GM12878 (cell line): ENCODE results near the gene STRN4. TPM values are rescaled to one million over a fixed set of nuclear protein-coding genes. Genes with fewer than 3 reads are reported as not detected.

ENCODE experiments used
- ASH2L ChIP-seq: fragments of 300-600, 200-600 bp; sonication (generic); IDR thresholded peaks from 2 replicates; pipeline ENCODE4 v1.6.1; 2017; ENCODE audit warnings: low read depth, mild to moderate bottlenecking, borderline replicate concordance
- BACH1 ChIP-seq: fragments of 450-650 bp; IDR thresholded peaks from 2 replicates; pipeline ENCODE4 v1.6.1; 2017; ENCODE audit warnings: mild to moderate bottlenecking, borderline replicate concordance
- CREM ChIP-seq: IDR thresholded peaks from 2 replicates; pipeline ENCODE4 v1.6.1; 2014; ENCODE audit warnings: antibody characterized with exemption, low read depth
- DPF2 ChIP-seq: fragments of 450-650 bp; IDR thresholded peaks from 2 replicates; pipeline ENCODE4 v1.6.1; 2017; ENCODE audit warnings: mild to moderate bottlenecking
- EGR1 ChIP-seq, 2 experiments: IDR thresholded peaks; 1 replicate in 1 of 2; 2 replicates in 1 of 2; pipeline ENCODE4 v1.6.1; 2011 to 2012; ENCODE audit warnings: low read depth in 2 of 2, low read length in 2 of 2, borderline replicate concordance in 1 of 2, mild to moderate bottlenecking in 1 of 2, moderate library complexity in 1 of 2
- GATAD2B ChIP-seq: fragments of 450-650 bp; conservative IDR thresholded peaks from 2 replicates; pipeline ENCODE4 v1.6.1; 2017; ENCODE audit warnings: low read depth, mild to moderate bottlenecking, moderate library complexity
- NR2F1 ChIP-seq: fragments of 450-650 bp; conservative IDR thresholded peaks from 2 replicates; pipeline ENCODE4 v1.6.1; 2017; ENCODE audit warnings: mild to moderate bottlenecking
- SP1 ChIP-seq: IDR thresholded peaks from one replicate; pipeline ENCODE4 v1.6.1; 2011; ENCODE audit warnings: low read depth, low read length
- ZNF384 ChIP-seq: IDR thresholded peaks from 2 replicates; pipeline ENCODE4 v1.6.1; 2012; ENCODE audit warnings: low read depth, mild to moderate bottlenecking, low read length, improper control_type of control experiment, borderline replicate concordance
- polyA plus RNA-seq, 11 experiments: library from polyadenylated mRNA; depleted of rRNA in 4 of 11; unstranded in 6 of 11; stranded (reverse) in 5 of 11; fragments of >200 nt; fragmentation: Nextera tagmentation in 4 of 11; fragmentation: Illumina TruSeq in 1 of 11; extraction: Ambion mirVana in 4 of 11; extraction: Trizol in 1 of 11; gene quantifications; 1 replicate in 1 of 11; 2 replicates in 10 of 11; pipeline versions ENCODE4 v1.2.1 to v1.2.3, GENCODE V29; 2011 to 2016; ENCODE audit warnings: inconsistent platforms in 2 of 11, missing spikeins in 2 of 11, low read depth in 1 of 11
- total RNA-seq, 4 experiments: library from RNA; depleted of rRNA in 3 of 4; stranded (reverse); fragments of >200 nt in 3 of 4; fragmentation: Illumina TruSeq in 1 of 4; extraction: Trizol in 1 of 4; gene quantifications; 2 replicates each; pipeline versions ENCODE4 v1.2.1 to v1.2.3, GENCODE V29; 2013 to 2021
- TF ChIP-seq, protein P1 (sequence below): fragments of 450-650 bp; IDR thresholded peaks from 2 replicates; pipeline ENCODE4 v1.6.1; 2018; ENCODE audit warnings: mild to moderate bottlenecking, low read depth, moderate library complexity; ENCODE audit not compliant: partially characterized antibody
- TF ChIP-seq, protein P2 (sequence below): fragments of 150-350 bp; IDR thresholded peaks from 2 replicates; pipeline ENCODE4 v1.6.1; 2016; ENCODE audit warnings: low read depth, low read length
- TF ChIP-seq, protein P3 (sequence below): IDR thresholded peaks from 2 replicates; pipeline ENCODE4 v1.6.1; 2011; ENCODE audit warnings: borderline replicate concordance, low read depth, mild to moderate bottlenecking, moderate library complexity, mixed read lengths, low read length; ENCODE audit not compliant: insufficient read depth; ENCODE audit errors: extremely low read length
- TF ChIP-seq, protein P4 (sequence below): fragments of 450-650 bp; IDR thresholded peaks from 2 replicates; pipeline ENCODE4 v1.6.1; 2017; ENCODE audit warnings: low read depth, mild to moderate bottlenecking, moderate library complexity
- TF ChIP-seq, protein P5 (sequence below): fragments of 450-650 bp; formaldehyde crosslinking; IDR thresholded peaks from 2 replicates; pipeline ENCODE4 v1.5.0; 2022; ENCODE audit warnings: mild to moderate bottlenecking, missing genetic modification characterization

STRN4 gene
- total and polyA plus RNA-seq, 10 of the 15 experiments (the other 5 are each of a cell fraction or from before 2014, with no cell fraction given): 0.42 to 62.8 (median 22.5) TPM

DNA sequence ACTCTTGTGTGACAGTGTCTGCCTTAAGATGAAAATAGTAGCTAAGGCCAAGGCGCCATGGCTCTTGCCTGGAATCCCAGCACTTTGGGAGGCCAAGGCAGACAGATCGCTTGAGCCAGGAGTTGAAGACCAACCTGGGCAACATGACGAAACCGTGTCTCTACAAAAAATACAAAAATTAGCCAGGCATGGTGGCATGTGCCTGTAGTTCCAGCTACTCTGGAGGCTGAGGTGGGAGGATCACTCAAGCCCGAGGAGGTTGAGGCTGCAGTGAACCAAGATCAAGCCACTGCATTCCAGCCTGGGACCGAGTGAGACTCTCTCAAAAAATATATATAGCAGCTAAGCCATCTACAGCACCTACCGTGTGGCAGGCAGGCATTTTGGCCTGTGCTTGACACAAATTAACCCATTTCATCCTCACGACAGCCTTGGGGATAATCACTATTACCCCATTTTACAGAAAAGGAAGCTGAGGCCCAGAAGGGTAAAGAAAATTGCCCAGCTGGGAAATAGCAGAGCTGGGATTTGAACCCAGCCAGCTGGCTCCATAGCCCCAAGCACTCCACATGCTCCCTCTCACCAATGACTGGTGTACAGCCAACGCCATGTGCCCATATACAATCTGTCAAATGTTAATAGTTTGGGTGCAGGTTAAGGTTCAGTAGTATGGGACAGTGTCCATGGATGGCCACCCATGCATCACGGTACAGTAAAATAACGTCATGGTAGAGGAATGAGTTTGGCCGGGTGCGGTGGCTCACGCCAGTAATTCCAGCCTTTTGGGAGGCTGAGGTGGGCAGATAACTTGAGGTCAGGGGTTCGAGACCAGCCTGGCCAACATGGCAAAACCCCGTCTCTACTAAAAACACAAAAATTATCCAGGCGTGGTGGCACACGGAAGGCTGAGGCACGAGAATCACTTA lies 39.1 kb upstream of the STRN4 start (continued):
- TF ChIP-seq, protein P1, sequence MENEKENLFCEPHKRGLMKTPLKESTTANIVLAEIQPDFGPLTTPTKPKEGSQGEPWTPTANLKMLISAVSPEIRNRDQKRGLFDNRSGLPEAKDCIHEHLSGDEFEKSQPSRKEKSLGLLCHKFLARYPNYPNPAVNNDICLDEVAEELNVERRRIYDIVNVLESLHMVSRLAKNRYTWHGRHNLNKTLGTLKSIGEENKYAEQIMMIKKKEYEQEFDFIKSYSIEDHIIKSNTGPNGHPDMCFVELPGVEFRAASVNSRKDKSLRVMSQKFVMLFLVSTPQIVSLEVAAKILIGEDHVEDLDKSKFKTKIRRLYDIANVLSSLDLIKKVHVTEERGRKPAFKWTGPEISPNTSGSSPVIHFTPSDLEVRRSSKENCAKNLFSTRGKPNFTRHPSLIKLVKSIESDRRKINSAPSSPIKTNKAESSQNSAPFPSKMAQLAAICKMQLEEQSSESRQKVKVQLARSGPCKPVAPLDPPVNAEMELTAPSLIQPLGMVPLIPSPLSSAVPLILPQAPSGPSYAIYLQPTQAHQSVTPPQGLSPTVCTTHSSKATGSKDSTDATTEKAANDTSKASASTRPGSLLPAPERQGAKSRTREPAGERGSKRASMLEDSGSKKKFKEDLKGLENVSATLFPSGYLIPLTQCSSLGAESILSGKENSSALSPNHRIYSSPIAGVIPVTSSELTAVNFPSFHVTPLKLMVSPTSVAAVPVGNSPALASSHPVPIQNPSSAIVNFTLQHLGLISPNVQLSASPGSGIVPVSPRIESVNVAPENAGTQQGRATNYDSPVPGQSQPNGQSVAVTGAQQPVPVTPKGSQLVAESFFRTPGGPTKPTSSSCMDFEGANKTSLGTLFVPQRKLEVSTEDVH: no peak
- TF ChIP-seq, protein P2, sequence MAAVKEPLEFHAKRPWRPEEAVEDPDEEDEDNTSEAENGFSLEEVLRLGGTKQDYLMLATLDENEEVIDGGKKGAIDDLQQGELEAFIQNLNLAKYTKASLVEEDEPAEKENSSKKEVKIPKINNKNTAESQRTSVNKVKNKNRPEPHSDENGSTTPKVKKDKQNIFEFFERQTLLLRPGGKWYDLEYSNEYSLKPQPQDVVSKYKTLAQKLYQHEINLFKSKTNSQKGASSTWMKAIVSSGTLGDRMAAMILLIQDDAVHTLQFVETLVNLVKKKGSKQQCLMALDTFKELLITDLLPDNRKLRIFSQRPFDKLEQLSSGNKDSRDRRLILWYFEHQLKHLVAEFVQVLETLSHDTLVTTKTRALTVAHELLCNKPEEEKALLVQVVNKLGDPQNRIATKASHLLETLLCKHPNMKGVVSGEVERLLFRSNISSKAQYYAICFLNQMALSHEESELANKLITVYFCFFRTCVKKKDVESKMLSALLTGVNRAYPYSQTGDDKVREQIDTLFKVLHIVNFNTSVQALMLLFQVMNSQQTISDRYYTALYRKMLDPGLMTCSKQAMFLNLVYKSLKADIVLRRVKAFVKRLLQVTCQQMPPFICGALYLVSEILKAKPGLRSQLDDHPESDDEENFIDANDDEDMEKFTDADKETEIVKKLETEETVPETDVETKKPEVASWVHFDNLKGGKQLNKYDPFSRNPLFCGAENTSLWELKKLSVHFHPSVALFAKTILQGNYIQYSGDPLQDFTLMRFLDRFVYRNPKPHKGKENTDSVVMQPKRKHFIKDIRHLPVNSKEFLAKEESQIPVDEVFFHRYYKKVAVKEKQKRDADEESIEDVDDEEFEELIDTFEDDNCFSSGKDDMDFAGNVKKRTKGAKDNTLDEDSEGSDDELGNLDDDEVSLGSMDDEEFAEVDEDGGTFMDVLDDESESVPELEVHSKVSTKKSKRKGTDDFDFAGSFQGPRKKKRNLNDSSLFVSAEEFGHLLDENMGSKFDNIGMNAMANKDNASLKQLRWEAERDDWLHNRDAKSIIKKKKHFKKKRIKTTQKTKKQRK: no peak
- no peak for TF ChIP-seq ASH2L
- TF ChIP-seq, protein P3, sequence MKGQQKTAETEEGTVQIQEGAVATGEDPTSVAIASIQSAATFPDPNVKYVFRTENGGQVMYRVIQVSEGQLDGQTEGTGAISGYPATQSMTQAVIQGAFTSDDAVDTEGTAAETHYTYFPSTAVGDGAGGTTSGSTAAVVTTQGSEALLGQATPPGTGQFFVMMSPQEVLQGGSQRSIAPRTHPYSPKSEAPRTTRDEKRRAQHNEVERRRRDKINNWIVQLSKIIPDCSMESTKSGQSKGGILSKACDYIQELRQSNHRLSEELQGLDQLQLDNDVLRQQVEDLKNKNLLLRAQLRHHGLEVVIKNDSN: no peak
- 0 out of 2 replicates have a peak, but pooled peaks have one; percentile 3 for TF ChIP-seq DPF2
- no peak for TF ChIP-seq GATAD2B
- TF ChIP-seq BACH1: no peak
- TF ChIP-seq, protein P4, sequence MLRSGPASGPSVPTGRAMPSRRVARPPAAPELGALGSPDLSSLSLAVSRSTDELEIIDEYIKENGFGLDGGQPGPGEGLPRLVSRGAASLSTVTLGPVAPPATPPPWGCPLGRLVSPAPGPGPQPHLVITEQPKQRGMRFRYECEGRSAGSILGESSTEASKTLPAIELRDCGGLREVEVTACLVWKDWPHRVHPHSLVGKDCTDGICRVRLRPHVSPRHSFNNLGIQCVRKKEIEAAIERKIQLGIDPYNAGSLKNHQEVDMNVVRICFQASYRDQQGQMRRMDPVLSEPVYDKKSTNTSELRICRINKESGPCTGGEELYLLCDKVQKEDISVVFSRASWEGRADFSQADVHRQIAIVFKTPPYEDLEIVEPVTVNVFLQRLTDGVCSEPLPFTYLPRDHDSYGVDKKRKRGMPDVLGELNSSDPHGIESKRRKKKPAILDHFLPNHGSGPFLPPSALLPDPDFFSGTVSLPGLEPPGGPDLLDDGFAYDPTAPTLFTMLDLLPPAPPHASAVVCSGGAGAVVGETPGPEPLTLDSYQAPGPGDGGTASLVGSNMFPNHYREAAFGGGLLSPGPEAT: no peak
- no peak for TF ChIP-seq NR2F1
- TF ChIP-seq CREM: 0 out of 2 replicates have a peak, but pooled peaks have one; percentile 36
- TF ChIP-seq EGR1 (IDR thresholded peaks at IDR 0.05; ENCODE audit: borderline replicate concordance in 1 of 2, low read depth in 2 of 2, low read length in 2 of 2): no peak
- no peak for TF ChIP-seq SP1
- TF ChIP-seq, protein P5, sequence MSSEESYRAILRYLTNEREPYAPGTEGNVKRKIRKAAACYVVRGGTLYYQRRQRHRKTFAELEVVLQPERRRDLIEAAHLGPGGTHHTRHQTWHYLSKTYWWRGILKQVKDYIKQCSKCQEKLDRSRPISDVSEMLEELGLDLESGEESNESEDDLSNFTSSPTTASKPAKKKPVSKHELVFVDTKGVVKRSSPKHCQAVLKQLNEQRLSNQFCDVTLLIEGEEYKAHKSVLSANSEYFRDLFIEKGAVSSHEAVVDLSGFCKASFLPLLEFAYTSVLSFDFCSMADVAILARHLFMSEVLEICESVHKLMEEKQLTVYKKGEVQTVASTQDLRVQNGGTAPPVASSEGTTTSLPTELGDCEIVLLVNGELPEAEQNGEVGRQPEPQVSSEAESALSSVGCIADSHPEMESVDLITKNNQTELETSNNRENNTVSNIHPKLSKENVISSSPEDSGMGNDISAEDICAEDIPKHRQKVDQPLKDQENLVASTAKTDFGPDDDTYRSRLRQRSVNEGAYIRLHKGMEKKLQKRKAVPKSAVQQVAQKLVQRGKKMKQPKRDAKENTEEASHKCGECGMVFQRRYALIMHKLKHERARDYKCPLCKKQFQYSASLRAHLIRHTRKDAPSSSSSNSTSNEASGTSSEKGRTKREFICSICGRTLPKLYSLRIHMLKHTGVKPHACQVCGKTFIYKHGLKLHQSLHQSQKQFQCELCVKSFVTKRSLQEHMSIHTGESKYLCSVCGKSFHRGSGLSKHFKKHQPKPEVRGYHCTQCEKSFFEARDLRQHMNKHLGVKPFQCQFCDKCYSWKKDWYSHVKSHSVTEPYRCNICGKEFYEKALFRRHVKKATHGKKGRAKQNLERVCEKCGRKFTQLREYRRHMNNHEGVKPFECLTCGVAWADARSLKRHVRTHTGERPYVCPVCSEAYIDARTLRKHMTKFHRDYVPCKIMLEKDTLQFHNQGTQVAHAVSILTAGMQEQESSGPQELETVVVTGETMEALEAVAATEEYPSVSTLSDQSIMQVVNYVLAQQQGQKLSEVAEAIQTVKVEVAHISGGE (CRISPR knock-in tag): no peak
- no peak for TF ChIP-seq ZNF384
